PC-3 (cell line): ENCODE measurements around the gene MAPKAP1. TPM values are rescaled to one million over a fixed set of nuclear protein-coding genes. Genes with fewer than 3 reads are reported as not detected.

Source experiments
- ATAC-seq: fragments of 200-7000 bp; cut with Tn5 transposase; 2 replicates; pipeline ENCODE4 v1.9.1; 2020; ENCODE audit warnings: mild to moderate bottlenecking, moderate library complexity
- BruUV-seq: library from RNA; stranded (reverse); fragments of 400-500 nt; replicated peaks from 2 replicates; lab custom pipeline; 2021; lab: Mats Ljungman, UMichigan
- CTCF ChIA-PET: fragments of 300-600 bp; sonication (Branson Sonifier 250); formaldehyde crosslinking; loops from one replicate; lab custom pipeline; 2022; ENCODE audit warnings: antibody characterized with exemption; lab: Charles Lee
- POLR2A ChIA-PET: fragments of 300-600 bp; sonication (Branson Sonifier 250); formaldehyde crosslinking; loops from one replicate; lab custom pipeline; 2022; ENCODE audit warnings: antibody characterized with exemption; ENCODE audit not compliant: unreplicated experiment; lab: Charles Lee
- DNase-seq: peaks from one replicate; pipeline ENCODE4 v3.0.0-alpha.2; 2015
- H2AFZ ChIP-seq: fragments of 300-600 bp; sonication (generic); 2 replicates; pipeline ENCODE4 v1.6.0; 2016; ENCODE audit warnings: antibody characterized with exemption, low read length
- H3F3A ChIP-seq: fragments of 300-600 bp; sonication (generic); one replicate; pipeline ENCODE4 v1.6.0; 2017; ENCODE audit warnings: antibody characterized with exemption, low read length, control low read depth, mild to moderate bottlenecking; ENCODE audit not compliant: unreplicated experiment
- H3K27ac ChIP-seq: fragments of 300-600 bp; sonication (generic); 2 replicates; pipeline ENCODE4 v1.5.1; 2016; ENCODE audit warnings: mild to moderate bottlenecking, low read length
- H3K27me3 ChIP-seq: fragments of 300-600 bp; sonication (generic); 2 replicates; pipeline ENCODE4 v1.6.1; 2016; ENCODE audit warnings: low read length, mixed read lengths
- H3K36me3 ChIP-seq: fragments of 300-600 bp; sonication (generic); 2 replicates; pipeline ENCODE4 v1.6.1; 2016; ENCODE audit warnings: low read depth, mixed run types, low read length, mixed read lengths
- H3K4me1 ChIP-seq: fragments of 300-600 bp; sonication (generic); 2 replicates; pipeline ENCODE4 v1.5.1; 2016; ENCODE audit warnings: low read length; ENCODE audit not compliant: insufficient read depth
- H3K4me2 ChIP-seq: fragments of 300-600 bp; sonication (generic); 2 replicates; pipeline ENCODE4 v1.6.0; 2016; ENCODE audit warnings: low read length
- H3K4me3 ChIP-seq: fragments of 300-600 bp; sonication (generic); 2 replicates; pipeline ENCODE4 v1.5.1; 2016; ENCODE audit warnings: mild to moderate bottlenecking, low read length, mixed read lengths
- H3K79me2 ChIP-seq: fragments of 300-600 bp; sonication (generic); 2 replicates; pipeline ENCODE4 v1.6.1; 2017; ENCODE audit warnings: low read length, mixed read lengths
- H3K9ac ChIP-seq: fragments of 300-600 bp; sonication (generic); 2 replicates; pipeline ENCODE4 v1.6.0; 2016; ENCODE audit warnings: mild to moderate bottlenecking, low read length
- H3K9me2 ChIP-seq: fragments of 300-600 bp; sonication (generic); replicated peaks from 2 replicates; pipeline ENCODE4 v1.6.1; 2016; ENCODE audit warnings: mixed run types, low read length, mixed read lengths
- H3K9me3 ChIP-seq: fragments of 300-600 bp; sonication (generic); 2 replicates; pipeline ENCODE4 v1.6.1; 2016; ENCODE audit warnings: low read length, mixed read lengths
- H4K20me1 ChIP-seq: fragments of 300-600 bp; sonication (generic); 2 replicates; pipeline ENCODE4 v1.6.1; 2016; ENCODE audit warnings: low read length, mixed read lengths
- CTCF ChIP-seq: fragments of 300-600 bp; sonication (generic); conservative IDR thresholded peaks from 2 replicates; pipeline ENCODE4 v1.5.1; 2017; ENCODE audit warnings: antibody characterized with exemption, low read depth, mild to moderate bottlenecking, low read length
- EZH2 ChIP-seq: fragments of 300-600 bp; sonication (generic); IDR thresholded peaks from one replicate; pipeline ENCODE4 v1.6.1; 2017; ENCODE audit warnings: antibody characterized with exemption, mild to moderate bottlenecking, low read length; ENCODE audit not compliant: unreplicated experiment
- EZH2phosphoT487 ChIP-seq: fragments of 300-600 bp; sonication (generic); IDR thresholded peaks from 2 replicates; pipeline ENCODE4 v1.6.1; 2018; ENCODE audit warnings: mild to moderate bottlenecking, antibody characterized with exemption, low read length, borderline replicate concordance
- intact Hi-C: fragments of 100-400 bp; cut with micrococcal nuclease; formaldehyde crosslinking; loops from 2 replicates; pipeline ENCODE4 v1.9.0; 2023
- total RNA-seq: library from RNA; depleted of rRNA; stranded (reverse); fragments of >200 nt; gene quantifications from 2 replicates; pipeline ENCODE4 v1.2.3, GENCODE V29; 2014

The MAPKAP1 gene
- total RNA-seq, 1 experiment from 2014 or later = 128 TPM

GRCh38 chr9:125440411-125440810 lies 266.6 kb downstream of the MAPKAP1 start:
- BruUV-seq = no TSS peak
- Histone ChIP-seq H3K4me2 (no peak overlapping the region), H3K9me3 (no peaks in the 10 kb centered on the region), H3K9me2 (no peaks in the 10 kb centered on the region), H3K4me3 (no peak overlapping the region), H3K27me3 (no peaks in the 10 kb centered on the region), H3F3A (no peaks in the 10 kb centered on the region), H3K4me1 (no peaks in the 10 kb centered on the region), H3K79me2 (no peaks in the 10 kb centered on the region), H4K20me1 (no peaks in the 10 kb centered on the region), H3K27ac (no peak overlapping the region), H3K9ac (no peak overlapping the region), H3K36me3 (no peaks in the 10 kb centered on the region), H2AFZ (no peak overlapping the region)
- CTCF ChIA-PET = no interaction called here
- DNase-seq = no peak
- intact Hi-C loops = no loop called here
- POLR2A ChIA-PET = no interaction called here
- no peak for ATAC-seq
- TF ChIP-seq CTCF = no peak
- TF ChIP-seq EZH2phosphoT487 = no peak
- TF ChIP-seq EZH2 = no peak

- Histone ChIP-seq H2AFZ (no peak overlapping the region), H3K4me1 (no peaks in the 10 kb centered on the region), H3K27ac (no peak overlapping the region), H3K4me2 (no peak overlapping the region), H3K9me2 (no peaks in the 10 kb centered on the region), H3K9ac (no peak overlapping the region), H3K79me2 (no peaks in the 10 kb centered on the region), H3K9me3 (no peaks in the 10 kb centered on the region), H3K27me3 (no peaks in the 10 kb centered on the region), H3K4me3 (no peak overlapping the region), H3K36me3 (no peaks in the 10 kb centered on the region), H3F3A (no peaks in the 10 kb centered on the region), H4K20me1 (no peaks in the 10 kb centered on the region)
- POLR2A ChIA-PET = no interaction called here
- CTCF ChIA-PET = no interaction called here
- no peak for TF ChIP-seq CTCF
- TF ChIP-seq EZH2phosphoT487 = no peak
- no peak for TF ChIP-seq EZH2
- no TSS peak for BruUV-seq
- ATAC-seq (no peak), DNase-seq (no peak)
- intact Hi-C loops = no loop called here
These were observed 267.4 kb downstream of the MAPKAP1 start for GRCh38 chr9:125439434-125440272.
